ENCODE data around the gene PLB1.

Gene PLB1

GRCh38 chr2:28616396-28616999, 120.6 kb downstream of the PLB1 start:
- no peak for DNase-seq

GRCh38 chr2:28617502-28618184, 121.8 kb downstream of the PLB1 start:
- no peak for DNase-seq

- no peak for DNase-seq
Measured at GRCh38 chr2:28618221-28619141, 122.6 kb downstream of the PLB1 start.

- DNase-seq = no peak
Measured at GRCh38 chr2:28619213-28620196, 123.6 kb downstream of the PLB1 start.

- no peak for DNase-seq
Measured at GRCh38 chr2:28620291-28620793, 124.5 kb downstream of the PLB1 start.

GRCh38 chr2:28620801-28621171, 124.9 kb downstream of the PLB1 start:
- DNase-seq = no peak

- DNase-seq = no peak
Measured at GRCh38 chr2:28621172-28622100, 125.6 kb downstream of the PLB1 start.

- no peak for DNase-seq
Measured at GRCh38 chr2:28622101-28622499, 126.2 kb downstream of the PLB1 start.

- DNase-seq = no peak
Measured at GRCh38 chr2:28623582-28624405, 127.9 kb downstream of the PLB1 start.

GRCh38 chr2:28624436-28624792, 128.6 kb downstream of the PLB1 start:
- no peak for DNase-seq

- no peak for DNase-seq
Measured at GRCh38 chr2:28624793-28625701, 129.2 kb downstream of the PLB1 start.

- no peak for DNase-seq
Measured at GRCh38 chr2:28626376-28626775, 130.5 kb downstream of the PLB1 start.

- no peak for DNase-seq
Measured at GRCh38 chr2:28626891-28627421, 131.1 kb downstream of the PLB1 start.

GRCh38 chr2:28627722-28628480, 132.0 kb downstream of the PLB1 start:
- no peak for DNase-seq

GRCh38 chr2:28628506-28628905, 132.6 kb downstream of the PLB1 start:
- no peak for DNase-seq

- DNase-seq = no peak
Measured at GRCh38 chr2:28628987-28629386, 133.1 kb downstream of the PLB1 start.

- no peak for DNase-seq
Measured at GRCh38 chr2:28629910-28630309, 134.1 kb downstream of the PLB1 start.

GRCh38 chr2:28630341-28630740, 134.5 kb downstream of the PLB1 start:
- no peak for DNase-seq

All from NCI-H1048 (cell line).